Fibroblast of pulmonary artery (primary cell): ENCODE measurements around the gene PTPRT.

Source experiments
- DNase-seq: peaks from one replicate; pipeline ENCODE4 v3.0.0-alpha.2; 2010; ENCODE audit warnings: low read depth
- H3K4me3 ChIP-seq: replicated peaks from 2 replicates; pipeline ENCODE4 v1.5.1; 2011; ENCODE audit warnings: low read depth, mild to moderate bottlenecking, control low read depth, low read length, moderate library complexity
- CTCF ChIP-seq: IDR thresholded peaks from 2 replicates; pipeline ENCODE4 v1.5.1; 2011; ENCODE audit warnings: mild to moderate bottlenecking, control low read depth, low read length, inconsistent platforms; ENCODE audit errors: missing control alignments

Gene PTPRT

DNA sequence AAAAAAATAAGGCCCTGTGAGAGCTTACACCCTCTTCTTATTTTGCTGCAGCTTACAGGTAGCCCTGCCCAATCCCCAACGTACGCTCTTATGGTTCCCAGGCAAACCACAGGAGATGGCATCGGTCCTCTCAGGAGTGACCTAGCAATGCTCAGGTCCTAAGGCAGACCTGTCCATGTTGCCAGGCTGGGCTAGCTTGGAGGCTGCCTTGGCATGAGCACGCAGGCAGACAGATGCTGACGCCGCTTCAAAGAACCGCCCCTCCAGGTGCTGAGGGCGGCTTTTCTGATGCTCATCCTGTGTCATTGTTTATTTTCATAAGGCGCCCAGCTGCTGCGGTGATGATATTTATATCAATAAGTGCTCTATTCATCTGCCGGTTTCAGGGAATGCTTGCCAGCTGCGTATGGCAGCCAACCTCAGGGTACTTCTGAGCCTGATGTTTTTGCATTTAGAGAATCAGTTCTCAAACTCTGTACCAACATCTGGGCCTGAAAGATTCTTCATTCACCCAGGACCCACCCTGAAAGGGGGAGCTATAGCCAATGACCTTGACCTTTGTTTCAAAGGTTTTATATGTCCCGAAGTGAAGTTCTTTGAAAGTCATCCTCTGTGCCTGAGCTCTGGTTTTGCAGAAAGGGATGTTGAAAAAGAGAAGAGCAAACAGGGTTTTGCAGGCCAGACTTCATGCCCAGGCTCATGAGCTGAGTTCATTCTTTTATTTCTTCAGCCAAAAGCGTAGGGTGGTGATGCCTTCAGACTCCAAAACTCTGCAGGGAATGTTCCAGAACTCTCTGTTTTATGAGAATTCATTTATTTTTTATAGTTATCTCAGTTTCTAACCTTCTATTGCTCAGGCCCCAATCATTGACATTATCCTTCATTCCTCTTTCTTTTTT is 1095.9 kb downstream of the PTPRT start:
- no peak overlapping the region for H3K4me3 ChIP-seq
- DNase-seq, result no peak
- no peak for TF ChIP-seq CTCF

DNA sequence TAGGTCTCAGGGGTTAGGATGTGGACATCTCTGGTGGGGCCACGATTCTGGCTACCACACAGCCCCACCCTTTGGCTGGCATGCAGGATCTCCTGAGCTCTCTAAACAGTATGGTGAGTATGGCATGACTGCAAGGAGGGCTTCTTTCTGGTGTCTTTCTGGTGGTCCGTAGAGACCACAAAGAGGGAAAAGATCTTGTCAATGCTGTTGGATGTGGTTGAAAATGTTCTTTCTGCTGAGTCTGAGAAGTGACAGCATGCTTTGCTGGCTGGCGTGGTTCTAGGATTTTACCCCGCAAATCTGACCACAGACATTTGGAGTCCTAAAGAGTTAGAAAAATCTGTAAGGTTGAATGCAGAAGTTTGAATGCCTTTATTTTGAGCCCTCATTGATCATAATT is 1096.7 kb downstream of the PTPRT start:
- TF ChIP-seq CTCF, result no peak

DNA sequence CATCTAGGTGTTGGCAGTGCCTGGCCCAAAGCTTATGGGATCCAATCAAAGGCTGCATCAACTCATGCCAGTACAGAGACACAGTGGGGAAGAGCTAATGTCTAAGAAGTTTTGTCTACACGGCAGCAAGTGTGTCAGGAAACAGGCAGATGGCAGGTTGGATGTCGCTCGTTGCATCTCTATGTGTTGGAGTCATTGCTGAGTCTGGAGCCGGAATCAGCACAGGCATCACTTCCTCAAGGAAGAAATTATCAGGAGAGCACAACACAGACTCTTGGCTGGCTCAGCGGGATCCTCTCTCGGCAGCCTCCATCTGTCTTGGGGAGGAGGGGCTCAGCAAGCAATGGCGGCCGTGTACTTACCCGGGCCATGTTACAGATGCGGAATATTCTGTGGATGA is 1104.3 kb downstream of the PTPRT start:
- no peak for TF ChIP-seq CTCF
- no peak overlapping the region for H3K4me3 ChIP-seq
- DNase-seq, result no peak

More for the DNA sequence above, 1096.7 kb downstream of the PTPRT start:
- no peak for DNase-seq
- H3K4me3 ChIP-seq, result no peak overlapping the region

- H3K4me3 ChIP-seq, result no peak overlapping the region
- no peak for TF ChIP-seq CTCF
- DNase-seq, result no peak
Observed at GRCh38 chr20:42083280-42083679, 1106.4 kb downstream of the PTPRT start.

GRCh38 chr20:42082611-42083010 is 1107.1 kb downstream of the PTPRT start:
- peak; percentile 3 for DNase-seq
- TF ChIP-seq CTCF, result no peak
- H3K4me3 ChIP-seq, result no peak overlapping the region

- no peak overlapping the region for H3K4me3 ChIP-seq
- no peak for DNase-seq
Observed at GRCh38 chr20:42080956-42081355, 1108.8 kb downstream of the PTPRT start.

More at GRCh38 chr20:42080956-42081355, 1108.8 kb downstream of the PTPRT start:
- TF ChIP-seq CTCF, result no peak
